Fibroblast of mammary gland (primary cell): ENCODE measurements around the gene ZNF74.
A peak's percentile ranks its signal among the peaks of the same experiment; 100 is the strongest.

ENCODE experiments used
- DNase-seq: peaks from one replicate; pipeline ENCODE4 v3.0.0-alpha.2; 2010; ENCODE audit warnings: low read depth
- H3K4me3 ChIP-seq: 2 replicates; pipeline ENCODE4 v1.5.1; 2011; ENCODE audit warnings: low read depth, mild to moderate bottlenecking, low read length, moderate library complexity; ENCODE audit not compliant: control insufficient read depth
- CTCF ChIP-seq: conservative IDR thresholded peaks from 2 replicates; pipeline ENCODE4 v1.5.1; 2011; ENCODE audit warnings: low read depth, low read length, inconsistent platforms; ENCODE audit not compliant: control insufficient read depth, insufficient read depth

ZNF74 gene

GRCh38 chr22:20432244-20432686 lies 38.3 kb downstream of the ZNF74 start:
- no peak for TF ChIP-seq CTCF
- no peak for DNase-seq
- H3K4me3 ChIP-seq: no peak overlapping the region

- no peak for TF ChIP-seq CTCF
- no peak overlapping the region for H3K4me3 ChIP-seq
- no peak for DNase-seq
These were observed 39.2 kb downstream of the ZNF74 start for GRCh38 chr22:20433191-20433590.

GRCh38 chr22:20433686-20434241 lies 39.8 kb downstream of the ZNF74 start:
- no peak overlapping the region for H3K4me3 ChIP-seq
- TF ChIP-seq CTCF: no peak
- DNase-seq: no peak

GRCh38 chr22:20434264-20434751 lies 40.4 kb downstream of the ZNF74 start:
- no peak for TF ChIP-seq CTCF
- no peak for DNase-seq
- no peak overlapping the region for H3K4me3 ChIP-seq

- no peak for TF ChIP-seq CTCF
- no peak for DNase-seq
These were observed 40.8 kb downstream of the ZNF74 start for GRCh38 chr22:20434773-20435172.

GRCh38 chr22:20435436-20436306 lies 41.7 kb downstream of the ZNF74 start:
- no peak for DNase-seq
- H3K4me3 ChIP-seq: peak overlapping the region; percentile 79
- no peak for TF ChIP-seq CTCF

More at GRCh38 chr22:20434773-20435172, 40.8 kb downstream of the ZNF74 start:
- H3K4me3 ChIP-seq: no peak overlapping the region
